Measurements from ENCODE around the gene OR2H1.

OR2H1 gene

DNA sequence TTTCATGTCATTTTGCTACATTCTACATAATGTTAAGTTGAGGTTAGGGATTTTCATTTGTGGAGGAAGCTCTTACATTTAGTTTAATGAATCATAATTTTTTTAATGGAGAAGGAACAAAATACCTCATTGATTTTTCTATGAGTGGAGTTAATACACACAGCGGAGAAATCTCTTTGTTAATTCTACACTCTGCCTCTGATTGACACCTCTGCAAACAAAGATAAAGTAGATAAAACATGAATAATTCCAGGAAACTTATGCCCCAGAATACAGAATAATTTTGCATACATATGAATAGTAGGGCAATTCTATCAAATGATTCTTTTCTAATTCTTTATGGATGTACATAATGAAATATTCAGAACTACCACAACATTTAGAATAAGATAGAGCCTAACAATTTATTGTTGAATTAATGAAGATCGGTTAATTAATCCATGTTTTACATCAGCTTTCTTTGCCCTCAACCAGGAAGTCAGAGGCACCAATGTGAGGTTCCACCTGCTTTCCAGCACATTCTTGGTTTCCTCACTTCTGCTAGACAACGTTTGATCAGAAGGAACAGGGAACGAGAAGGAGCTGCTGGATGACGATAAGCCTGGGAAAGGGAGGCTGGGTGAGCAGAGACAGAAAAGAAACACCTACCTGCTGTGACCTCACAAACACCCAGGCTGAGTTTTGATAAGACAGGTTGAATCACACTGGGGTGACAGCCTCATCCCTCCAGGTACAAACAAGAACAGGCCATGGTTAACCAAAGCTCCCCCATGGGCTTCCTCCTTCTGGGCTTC, 4.3 kb downstream of the OR2H1 start:
- Mint-ChIP-seq H3K27ac (no peak overlapping the region), H3K4me3 (no peak overlapping the region), H3K9me3 (no peaks in the 10 kb centered on the region), H3K36me3 (ENCODE audit: low read depth) (no peaks in the 10 kb centered on the region), H3K27me3 (ENCODE audit: low read depth) (peaks cover 17% of the 10 kb centered on the region), H3K4me1 (no peaks in the 10 kb centered on the region)
- TF ChIP-seq, protein P1, sequence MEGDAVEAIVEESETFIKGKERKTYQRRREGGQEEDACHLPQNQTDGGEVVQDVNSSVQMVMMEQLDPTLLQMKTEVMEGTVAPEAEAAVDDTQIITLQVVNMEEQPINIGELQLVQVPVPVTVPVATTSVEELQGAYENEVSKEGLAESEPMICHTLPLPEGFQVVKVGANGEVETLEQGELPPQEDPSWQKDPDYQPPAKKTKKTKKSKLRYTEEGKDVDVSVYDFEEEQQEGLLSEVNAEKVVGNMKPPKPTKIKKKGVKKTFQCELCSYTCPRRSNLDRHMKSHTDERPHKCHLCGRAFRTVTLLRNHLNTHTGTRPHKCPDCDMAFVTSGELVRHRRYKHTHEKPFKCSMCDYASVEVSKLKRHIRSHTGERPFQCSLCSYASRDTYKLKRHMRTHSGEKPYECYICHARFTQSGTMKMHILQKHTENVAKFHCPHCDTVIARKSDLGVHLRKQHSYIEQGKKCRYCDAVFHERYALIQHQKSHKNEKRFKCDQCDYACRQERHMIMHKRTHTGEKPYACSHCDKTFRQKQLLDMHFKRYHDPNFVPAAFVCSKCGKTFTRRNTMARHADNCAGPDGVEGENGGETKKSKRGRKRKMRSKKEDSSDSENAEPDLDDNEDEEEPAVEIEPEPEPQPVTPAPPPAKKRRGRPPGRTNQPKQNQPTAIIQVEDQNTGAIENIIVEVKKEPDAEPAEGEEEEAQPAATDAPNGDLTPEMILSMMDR (IDR thresholded peaks at IDR 0.05; ENCODE audit: unreplicated experiment in 3 of 3) = no peak

DNA sequence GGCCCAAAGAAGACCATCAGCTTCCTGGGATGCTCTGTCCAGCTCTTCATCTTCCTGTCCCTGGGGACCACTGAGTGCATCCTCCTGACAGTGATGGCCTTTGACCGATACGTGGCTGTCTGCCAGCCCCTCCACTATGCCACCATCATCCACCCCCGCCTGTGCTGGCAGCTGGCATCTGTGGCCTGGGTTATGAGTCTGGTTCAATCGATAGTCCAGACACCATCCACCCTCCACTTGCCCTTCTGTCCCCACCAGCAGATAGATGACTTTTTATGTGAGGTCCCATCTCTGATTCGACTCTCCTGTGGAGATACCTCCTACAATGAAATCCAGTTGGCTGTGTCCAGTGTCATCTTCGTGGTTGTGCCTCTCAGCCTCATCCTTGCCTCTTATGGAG, 5.1 kb downstream of the OR2H1 start:
- no peaks in the 10 kb centered on the region for H3K4me1 Mint-ChIP-seq
- TF ChIP-seq, protein P1 (IDR thresholded peaks at IDR 0.05; ENCODE audit: unreplicated experiment in 3 of 3) = no peak
- H3K27me3 Mint-ChIP-seq (ENCODE audit: low read depth) = peaks cover 17% of the 10 kb centered on the region
- no peaks in the 10 kb centered on the region for H3K9me3 Mint-ChIP-seq
- H3K27ac Mint-ChIP-seq = no peak overlapping the region
- H3K36me3 Mint-ChIP-seq (ENCODE audit: low read depth) = no peaks in the 10 kb centered on the region
- H3K4me3 Mint-ChIP-seq = no peak overlapping the region

DNA sequence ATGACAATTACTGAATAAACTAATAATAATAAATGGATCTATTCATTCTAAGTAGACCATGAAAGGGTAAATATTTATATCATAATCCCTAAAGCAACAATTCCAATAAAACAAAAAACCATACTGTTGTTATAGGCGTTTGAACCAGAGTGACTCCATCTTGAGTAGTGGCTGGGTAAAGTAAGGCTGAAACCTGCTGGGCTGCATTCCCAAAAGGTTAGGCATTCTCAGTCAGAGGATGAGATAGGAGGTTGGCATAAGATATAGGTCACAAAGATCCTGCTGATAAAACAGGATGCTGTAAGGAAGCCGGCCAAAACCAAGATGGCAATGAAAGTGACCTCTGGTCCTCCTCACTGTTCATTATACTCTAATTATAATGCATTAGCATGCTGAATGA, 8.3 kb downstream of the OR2H1 start:
- H3K9me3 Mint-ChIP-seq = no peaks in the 10 kb centered on the region
- TF ChIP-seq, protein P1 (IDR thresholded peaks at IDR 0.05; ENCODE audit: unreplicated experiment in 3 of 3) = no peak
- H3K4me3 Mint-ChIP-seq = no peak overlapping the region
- H3K27ac Mint-ChIP-seq = no peak overlapping the region
- H3K4me1 Mint-ChIP-seq = no peaks in the 10 kb centered on the region
- H3K36me3 Mint-ChIP-seq (ENCODE audit: low read depth) = no peaks in the 10 kb centered on the region
- H3K27me3 Mint-ChIP-seq (ENCODE audit: low read depth) = peaks cover 9% of the 10 kb centered on the region

DNA sequence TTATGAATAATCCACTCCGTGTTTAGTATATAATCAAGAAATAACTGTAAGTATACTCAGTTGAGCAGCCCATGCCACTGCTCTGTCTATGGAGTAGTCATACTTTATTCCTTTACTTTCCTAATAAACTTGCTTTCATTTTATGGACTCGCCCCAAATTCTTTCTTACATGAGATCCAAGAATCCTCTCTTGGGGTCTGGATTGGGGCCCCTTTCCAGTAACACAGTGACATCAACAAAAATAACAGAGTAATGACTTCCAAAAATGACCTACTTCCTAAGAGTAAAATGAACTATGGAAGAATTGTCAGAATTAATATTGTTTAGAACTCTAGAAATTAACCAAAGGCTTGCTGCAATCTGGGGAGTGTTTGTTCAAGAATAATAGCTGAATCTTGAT, 8.8 kb downstream of the OR2H1 start:
- no peaks in the 10 kb centered on the region for H3K4me1 Mint-ChIP-seq
- H3K27me3 Mint-ChIP-seq (ENCODE audit: low read depth) = peaks cover 12% of the 10 kb centered on the region
- TF ChIP-seq, protein P1 (IDR thresholded peaks at IDR 0.05; ENCODE audit: unreplicated experiment in 3 of 3) = no peak
- no peak overlapping the region for H3K27ac Mint-ChIP-seq
- H3K36me3 Mint-ChIP-seq (ENCODE audit: low read depth) = no peaks in the 10 kb centered on the region
- H3K9me3 Mint-ChIP-seq = no peaks in the 10 kb centered on the region
- H3K4me3 Mint-ChIP-seq = no peak overlapping the region

DNA sequence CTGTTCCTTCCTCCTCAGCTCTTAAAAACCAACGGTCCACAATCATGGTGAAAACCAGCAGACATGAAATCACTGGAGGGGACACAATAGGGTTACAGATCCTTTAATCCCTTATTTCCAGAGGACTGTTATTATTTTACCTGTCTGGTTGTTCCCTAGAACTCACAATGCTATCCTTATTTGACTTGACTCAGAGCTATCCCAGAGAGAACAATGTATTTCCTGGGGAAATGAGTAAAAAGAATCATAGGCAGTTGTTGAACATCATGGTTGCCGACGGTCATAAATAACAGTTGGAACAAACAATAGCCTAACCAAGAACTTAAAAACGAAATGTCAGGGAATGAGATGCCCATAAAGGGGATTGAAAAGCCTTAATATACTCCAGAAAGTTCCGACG, 9.3 kb downstream of the OR2H1 start:
- Mint-ChIP-seq H3K27ac (no peak overlapping the region), H3K36me3 (ENCODE audit: low read depth) (no peaks in the 10 kb centered on the region), H3K27me3 (ENCODE audit: low read depth) (peaks cover 12% of the 10 kb centered on the region), H3K4me1 (no peaks in the 10 kb centered on the region), H3K9me3 (no peaks in the 10 kb centered on the region), H3K4me3 (no peak overlapping the region)
- TF ChIP-seq, protein P1 (IDR thresholded peaks at IDR 0.05; ENCODE audit: unreplicated experiment in 3 of 3) = no peak

DNA sequence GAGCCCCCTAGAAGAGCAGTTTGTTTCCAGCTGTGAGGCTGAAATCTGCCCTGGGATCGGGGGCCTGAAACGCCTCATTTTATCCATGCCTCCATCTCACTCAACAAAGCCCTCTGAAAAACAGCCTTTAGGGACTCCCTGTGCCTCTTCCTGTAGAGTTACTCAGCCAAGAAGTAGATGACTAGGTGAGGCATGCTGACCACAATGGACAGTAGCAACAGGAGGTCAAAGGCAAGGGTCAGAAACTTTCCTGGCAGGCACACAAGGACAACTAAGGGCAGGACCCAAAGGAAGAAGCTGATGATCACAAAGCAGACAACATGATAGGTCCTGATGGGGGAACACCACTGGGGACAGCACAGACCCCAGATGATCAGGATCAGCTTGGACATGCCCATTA, 18.0 kb downstream of the OR2H1 start:
- no peaks in the 10 kb centered on the region for H3K4me1 Mint-ChIP-seq
- no peaks in the 10 kb centered on the region for H3K36me3 Mint-ChIP-seq (ENCODE audit: low read depth)
- peaks cover 3% of the 10 kb centered on the region for H3K9me3 Mint-ChIP-seq
- peaks cover 3% of the 10 kb centered on the region for H3K27me3 Mint-ChIP-seq (ENCODE audit: low read depth)
- no peak overlapping the region for H3K4me3 Mint-ChIP-seq
- H3K27ac Mint-ChIP-seq = no peak overlapping the region
- TF ChIP-seq, protein P1 (IDR thresholded peaks at IDR 0.05; ENCODE audit: unreplicated experiment in 3 of 3) = no peak

Data from nephron (organoid).